GM18867 (cell line): ENCODE measurements around the gene CHCHD4.

Experiments used
- ATAC-seq: cut with Tn5 transposase; IDR thresholded peaks from one replicate; pipeline ENCODE4 v1.9.1; 2021; ENCODE audit warnings: mild to moderate bottlenecking, moderate library complexity; ENCODE audit not compliant: unreplicated experiment

CHCHD4 gene

DNA sequence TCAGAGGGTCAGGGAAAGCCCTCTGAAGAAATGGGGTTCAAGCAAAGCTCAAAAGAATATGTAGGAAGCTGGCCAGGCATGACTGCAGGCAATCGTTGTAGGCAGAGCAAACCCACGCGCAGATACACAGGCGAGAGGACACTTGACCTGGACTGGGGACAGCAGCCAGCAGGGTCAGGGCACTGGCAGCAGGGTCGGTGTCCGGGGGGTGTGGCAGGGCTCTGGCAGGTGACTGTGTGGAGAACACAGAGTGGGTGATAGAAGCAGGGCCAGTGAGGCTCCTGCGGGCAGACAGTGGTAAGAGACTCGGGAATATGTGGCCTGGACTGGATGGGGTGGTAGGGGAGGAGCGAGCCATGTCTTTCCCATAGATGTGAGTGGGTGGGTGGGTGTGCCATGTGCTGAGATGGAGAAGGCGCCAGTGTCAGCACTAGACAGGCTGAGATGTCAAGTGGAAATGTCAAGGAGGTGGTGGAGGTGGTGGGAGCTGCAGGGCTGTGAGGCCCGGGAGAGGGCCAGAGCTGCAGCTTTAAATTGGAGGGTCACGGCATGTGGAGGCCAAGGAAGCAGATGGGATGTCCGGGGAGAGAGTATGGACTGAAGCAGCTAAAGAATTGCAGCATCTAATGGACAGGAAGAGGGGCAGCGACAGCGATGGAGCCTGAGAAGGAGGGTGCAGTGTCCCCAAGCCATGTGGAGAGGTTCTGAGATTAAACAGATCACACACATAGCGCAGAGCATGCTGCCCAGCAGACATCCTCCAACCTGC, 13.6 kb upstream of the CHCHD4 start:
- no peak for ATAC-seq

DNA sequence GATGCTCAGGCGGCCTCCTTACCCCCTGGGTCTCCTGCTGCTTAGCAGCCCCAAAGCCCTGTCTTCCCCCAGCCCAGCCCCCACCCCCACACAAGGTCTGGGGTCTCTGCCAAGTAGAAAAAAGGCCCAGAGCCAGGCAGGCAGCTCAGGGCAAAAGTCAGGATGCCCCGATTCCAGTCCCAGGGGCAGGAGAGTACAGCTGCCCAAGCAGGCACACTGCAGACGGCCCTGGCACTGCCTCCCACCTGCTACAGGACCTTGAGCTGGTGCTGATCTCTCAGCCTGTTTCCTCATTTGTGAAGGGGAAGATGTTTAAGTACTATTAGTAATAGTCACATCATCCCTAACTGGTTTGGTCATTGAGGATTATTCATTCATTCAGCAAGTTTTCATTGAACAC, 12.8 kb upstream of the CHCHD4 start:
- ATAC-seq, result no peak

DNA sequence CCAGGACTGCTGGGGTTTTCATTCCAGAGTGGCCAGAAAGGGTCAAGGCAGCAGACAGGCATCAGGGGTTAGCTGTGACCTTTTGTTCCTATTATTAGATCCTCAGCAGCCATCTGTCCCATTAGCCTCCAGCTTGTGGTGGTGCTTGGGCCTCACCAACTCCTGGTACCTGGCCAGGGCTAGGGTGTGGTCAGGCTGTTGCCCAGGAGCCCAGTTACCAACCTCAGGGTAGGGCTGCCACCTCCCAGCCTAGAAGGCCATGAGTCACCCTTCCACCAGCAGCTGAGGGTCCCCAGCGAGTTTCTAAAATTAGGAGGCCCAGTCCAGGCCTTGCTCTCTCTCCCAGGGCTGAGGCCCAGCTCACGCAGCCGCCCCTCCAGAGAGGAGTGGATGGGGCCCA, 12.3 kb upstream of the CHCHD4 start:
- no peak for ATAC-seq

- ATAC-seq, result no peak
Observed at GRCh38 chr3:14135581-14135980, 10.9 kb upstream of the CHCHD4 start.

DNA sequence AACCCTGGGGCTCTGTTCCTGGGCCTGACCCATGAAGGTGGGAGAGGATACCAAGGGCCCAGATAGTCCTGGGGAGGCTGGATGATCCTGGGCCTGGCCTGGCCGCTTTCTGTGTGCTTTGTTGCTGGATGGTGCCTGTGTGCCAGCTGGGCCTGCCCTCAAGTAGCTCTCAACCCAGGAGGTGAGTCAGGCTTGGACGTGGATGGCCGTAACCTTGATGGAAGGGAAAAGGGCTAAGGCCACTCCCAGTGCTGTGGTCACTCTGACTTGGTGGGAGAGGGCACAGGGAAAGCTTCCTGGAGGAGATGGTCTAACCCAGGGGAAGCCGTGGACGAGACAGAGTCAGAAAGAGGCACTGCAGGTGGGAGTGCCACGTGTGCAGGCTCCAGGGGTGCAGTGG, 9.6 kb upstream of the CHCHD4 start:
- ATAC-seq, result no peak

DNA sequence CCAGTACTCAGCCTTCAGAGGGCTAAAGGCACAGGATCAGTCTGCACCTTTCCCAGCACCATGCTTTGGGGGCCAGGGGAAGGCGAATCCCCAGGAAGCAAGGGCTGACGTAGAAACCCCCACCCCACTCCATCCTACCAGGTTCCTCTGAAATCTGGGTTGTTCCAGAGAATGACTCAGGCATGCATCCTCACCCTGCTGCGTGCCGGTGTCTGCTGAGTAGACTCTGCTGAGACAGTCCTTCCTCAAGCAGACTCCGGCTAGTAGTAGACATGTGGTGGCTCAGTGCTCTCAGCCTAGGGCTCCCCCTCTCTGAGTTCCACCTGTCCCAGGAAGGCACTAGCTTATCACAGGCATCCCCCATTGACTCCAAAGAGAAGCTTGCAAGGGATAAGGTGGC, 9.2 kb upstream of the CHCHD4 start:
- no peak for ATAC-seq

DNA sequence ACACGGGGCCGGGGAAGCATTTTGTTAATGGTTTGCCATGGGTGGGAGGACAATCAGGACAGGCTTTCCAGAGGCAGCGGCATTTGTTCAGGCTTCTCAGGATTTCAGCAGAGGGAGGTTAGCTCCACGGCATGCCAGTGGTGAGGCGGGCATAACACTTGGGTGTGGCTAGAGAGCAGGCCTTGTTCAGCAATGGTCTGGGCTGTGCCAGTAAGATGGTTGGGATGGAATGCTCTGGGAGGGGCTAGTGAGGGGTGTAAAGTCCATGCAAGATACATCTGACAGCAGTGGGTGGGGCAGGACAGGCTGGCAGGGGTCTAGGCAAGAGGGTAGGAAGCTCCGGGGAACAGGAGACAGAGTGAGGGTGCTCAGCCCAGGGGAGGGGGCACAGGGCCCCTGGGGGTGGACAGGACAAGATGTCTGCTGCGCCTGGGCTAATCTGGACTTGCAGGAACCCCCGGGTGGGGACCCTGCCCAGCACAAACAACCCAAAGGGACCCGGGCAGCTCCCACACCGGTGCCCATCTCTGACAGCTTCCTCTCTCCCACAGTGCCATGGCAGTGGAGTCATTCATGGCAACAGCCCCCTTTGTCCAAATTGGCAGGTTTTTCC, 8.6 kb upstream of the CHCHD4 start:
- ATAC-seq, result no peak

GRCh38 chr3:14132689-14133088, 8.0 kb upstream of the CHCHD4 start:
- no peak for ATAC-seq

DNA sequence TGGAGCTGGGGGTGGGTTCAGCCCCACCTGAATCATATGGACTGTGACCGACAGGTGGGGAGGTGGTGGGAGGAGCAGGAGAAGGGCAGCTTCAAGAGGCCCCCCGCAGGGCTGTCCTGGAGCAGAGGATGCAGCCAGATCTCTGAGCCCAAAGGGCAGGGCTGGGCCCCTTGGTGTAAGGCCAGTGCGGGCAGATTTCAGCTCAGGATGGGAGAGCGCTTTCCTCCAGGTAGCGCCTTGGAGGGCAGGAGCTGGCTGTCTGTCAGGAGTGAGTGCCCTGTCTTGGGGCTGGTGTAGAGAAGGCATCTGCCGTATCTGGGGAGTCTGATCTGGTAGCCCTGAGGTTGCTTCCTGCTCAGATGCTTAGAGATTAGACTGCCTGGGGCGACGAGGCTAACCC, 7.5 kb upstream of the CHCHD4 start:
- ATAC-seq, result no peak

DNA sequence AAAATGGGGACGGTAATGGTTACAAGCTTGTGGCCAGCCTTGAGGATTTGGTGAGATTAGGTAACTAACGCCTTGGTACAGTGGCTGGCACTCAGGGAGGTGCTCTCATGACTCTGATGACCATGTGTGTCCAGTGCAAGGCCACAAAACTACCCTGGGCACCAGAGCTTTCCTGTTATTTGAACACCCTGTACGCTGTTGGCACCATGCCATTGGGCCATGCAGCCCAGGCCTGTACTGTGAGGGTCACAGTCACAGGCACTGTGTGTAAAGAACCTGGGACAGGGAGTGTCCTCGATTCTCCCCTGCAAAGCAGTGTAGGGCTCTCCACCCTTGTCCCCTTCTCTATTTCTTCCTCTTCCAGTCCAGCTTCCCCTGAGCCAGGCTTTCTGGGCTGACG, 6.5 kb upstream of the CHCHD4 start:
- no peak for ATAC-seq

DNA sequence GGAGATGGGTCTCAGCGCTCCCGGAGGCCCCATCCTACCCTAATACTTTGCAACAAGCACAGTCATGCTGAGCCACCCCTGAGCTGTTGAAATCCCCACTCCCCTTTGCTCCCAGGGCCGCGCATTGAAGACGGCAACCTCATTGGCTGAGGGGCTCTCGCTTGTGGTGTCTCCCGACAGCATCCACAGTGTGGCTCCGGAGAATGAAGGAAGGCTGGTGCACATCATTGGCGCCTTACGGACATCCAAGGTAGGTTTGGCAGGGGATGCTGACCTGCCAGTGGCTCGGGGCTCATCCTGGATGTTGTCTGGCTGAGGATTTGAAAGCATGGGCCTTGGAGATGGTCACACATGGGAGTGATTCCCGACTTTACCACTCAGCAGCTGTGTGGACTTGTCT, 6.0 kb upstream of the CHCHD4 start:
- no peak for ATAC-seq

DNA sequence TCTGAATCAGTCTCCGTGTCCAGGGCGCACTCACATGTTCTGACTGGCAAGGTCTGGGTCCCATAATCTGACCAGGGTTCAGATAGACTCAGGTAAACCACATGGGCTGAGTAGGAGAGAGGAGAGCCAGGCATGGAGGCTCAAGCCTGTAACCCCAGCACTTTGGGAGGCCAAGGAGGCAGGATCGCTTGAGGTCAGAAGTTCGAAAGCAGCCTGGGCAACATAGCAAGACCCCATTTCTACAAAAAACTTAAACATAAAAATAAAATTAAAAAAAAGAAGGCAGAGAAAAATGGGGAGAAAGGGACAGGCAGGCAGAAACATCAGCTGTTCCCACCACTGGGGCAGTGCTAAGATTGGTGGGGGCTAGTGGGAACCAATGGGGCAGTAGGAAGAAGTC, 5.6 kb upstream of the CHCHD4 start:
- ATAC-seq, result no peak

DNA sequence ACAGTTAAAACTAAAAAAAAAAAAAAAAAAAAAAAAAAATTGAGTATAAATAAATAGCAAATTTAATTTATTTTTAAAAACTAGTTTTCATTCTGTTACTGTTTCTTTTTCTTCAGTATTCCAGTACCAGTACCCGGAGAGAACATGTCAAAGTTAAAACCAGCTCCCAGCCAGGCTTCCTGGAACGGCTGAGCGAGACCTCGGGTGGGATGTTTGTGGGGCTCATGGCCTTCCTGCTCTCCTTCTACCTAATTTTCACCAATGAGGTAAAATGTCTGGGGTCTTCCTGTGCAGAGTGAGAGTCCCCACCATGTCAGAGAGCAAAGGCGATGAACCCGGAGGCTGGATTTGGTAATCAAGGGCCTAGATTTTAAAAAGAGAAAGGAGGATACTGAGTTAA, 4.6 kb upstream of the CHCHD4 start:
- ATAC-seq, result no peak

DNA sequence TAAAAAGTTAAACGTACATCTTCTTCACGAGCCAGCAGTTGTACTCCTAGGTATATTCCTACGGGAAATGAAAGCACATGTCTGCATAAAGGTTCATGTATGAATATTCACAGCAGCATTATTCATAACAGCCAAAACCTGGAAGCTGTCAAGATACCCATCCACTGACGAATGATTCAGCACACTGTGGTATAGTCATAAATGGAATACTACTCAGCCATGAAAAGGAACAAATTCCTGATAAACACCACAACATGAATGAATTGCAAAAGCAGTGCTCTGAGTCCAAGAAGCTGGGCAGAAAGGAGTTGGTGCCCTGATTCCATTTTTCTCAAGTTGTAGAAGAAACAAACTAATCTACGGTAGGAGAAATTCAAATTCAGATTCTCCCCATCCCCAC, 4.1 kb upstream of the CHCHD4 start:
- no peak for ATAC-seq

- ATAC-seq, result no peak
Observed at GRCh38 chr3:14127516-14128161, 3.0 kb upstream of the CHCHD4 start.

DNA sequence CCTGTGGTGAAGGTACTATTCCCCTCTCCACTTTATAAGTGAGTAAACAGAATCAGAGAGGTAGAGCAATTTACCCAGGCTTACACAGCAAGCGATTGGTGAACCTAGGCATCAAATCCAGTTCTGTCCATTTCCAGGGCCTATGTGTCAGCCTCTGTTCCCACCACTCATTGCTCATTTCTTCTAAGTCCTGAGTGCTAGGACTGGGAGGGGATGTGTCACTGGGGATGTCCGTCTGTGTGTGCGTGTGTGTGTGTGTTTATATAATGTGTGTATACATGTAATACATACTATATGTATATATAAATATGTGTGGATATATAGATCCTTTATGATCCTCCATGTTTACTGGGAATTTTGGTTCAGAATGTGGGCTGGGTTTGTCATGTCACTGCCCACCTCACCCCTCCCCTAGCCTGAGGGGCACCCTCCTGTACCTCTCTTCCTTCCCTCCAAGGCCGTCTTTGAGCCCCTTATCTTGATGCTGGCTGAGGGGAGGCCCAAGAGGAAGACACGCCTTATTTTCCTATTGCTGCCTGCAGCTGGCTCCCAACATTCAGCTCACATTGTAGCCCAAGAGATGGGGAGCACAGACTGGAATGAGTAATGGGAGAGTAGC, 2.3 kb upstream of the CHCHD4 start:
- no peak for ATAC-seq

GRCh38 chr3:14126017-14126886, 1.6 kb upstream of the CHCHD4 start:
- no peak for ATAC-seq

- ATAC-seq, result peak; percentile 33
Observed at GRCh38 chr3:14125193-14126016, 735 bp upstream of the CHCHD4 start.

DNA sequence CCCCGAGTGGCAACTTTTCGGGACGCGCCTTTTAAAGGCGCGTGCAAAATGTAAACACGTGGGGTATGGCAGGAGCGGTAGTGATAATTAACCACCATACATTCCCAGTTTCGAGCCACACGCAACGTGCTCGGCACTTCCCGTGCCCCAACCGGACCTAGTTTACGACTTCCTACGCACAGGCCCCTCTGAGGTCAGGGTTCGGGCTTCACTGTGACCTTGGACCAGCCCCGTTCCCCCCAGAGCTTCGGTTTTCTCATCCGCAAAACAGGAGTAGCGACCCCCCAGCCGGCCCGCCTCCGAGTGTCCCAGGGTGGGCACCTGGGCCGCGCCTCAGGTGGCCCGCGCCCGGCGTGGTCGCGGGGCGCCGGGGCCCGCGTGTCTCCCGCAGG, 451 bp downstream of the CHCHD4 start:
- peak; percentile 49 for ATAC-seq
